Stimulated activated CD4-positive, alpha-beta T cell treated with anti-CD3 and anti-CD28 coated beads, TNF-alpha, amount 100 ng/mL, for 24 hours (primary cell): Measurements from ENCODE around the gene PLPPR1.

Experiments used
- DNase-seq, 3 experiments: peaks; one replicate each; pipeline ENCODE4 v3.0.0-alpha.2; 2020; ENCODE audit warnings: low read depth in 3 of 3

PLPPR1 gene

GRCh38 chr9:101047848-101048397, 19.4 kb downstream of the PLPPR1 start:
- no peak for DNase-seq

GRCh38 chr9:101050650-101051049, 22.1 kb downstream of the PLPPR1 start:
- DNase-seq: no peak

DNA sequence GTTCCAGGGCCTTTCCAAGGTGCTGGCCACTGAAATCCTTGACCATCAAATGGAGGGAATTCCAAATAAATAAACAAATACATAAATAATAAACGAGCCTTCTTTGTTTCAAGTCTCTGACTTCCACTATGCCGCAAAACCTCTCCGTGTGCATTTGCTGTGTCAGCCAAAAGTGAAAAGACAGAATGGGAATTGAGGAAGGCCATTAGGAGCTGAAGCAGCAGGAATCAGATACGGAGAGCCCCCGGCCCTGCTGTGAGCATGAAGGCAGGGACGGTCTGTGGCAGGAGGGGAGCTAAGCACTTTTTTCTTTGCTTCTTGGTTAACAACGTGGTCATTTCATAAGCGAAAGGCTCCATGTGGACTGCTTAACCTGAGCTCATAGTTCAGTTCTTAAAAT, 26.1 kb downstream of the PLPPR1 start:
- DNase-seq: no peak

- no peak for DNase-seq
Observed at GRCh38 chr9:101055516-101055915, 27.0 kb downstream of the PLPPR1 start.

DNA sequence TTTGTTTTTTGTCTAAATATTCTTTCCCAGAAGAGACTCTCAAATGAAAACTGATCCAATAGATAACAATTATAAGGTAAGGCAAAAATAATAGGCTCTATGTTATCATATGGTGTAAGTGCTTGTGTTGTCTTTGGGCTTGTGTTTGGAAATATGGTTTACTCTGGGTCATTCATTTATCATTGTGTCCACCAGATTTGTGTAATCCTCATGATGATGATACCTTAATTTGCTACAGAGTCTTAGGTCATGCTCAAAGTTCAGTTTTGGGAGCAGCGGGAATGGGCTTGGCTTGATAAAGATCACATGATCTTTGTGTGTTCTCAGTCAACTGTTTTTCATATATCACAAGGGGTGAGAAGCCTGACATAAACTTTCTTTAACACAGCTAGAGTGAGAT, 34.2 kb downstream of the PLPPR1 start:
- DNase-seq: no peak

DNA sequence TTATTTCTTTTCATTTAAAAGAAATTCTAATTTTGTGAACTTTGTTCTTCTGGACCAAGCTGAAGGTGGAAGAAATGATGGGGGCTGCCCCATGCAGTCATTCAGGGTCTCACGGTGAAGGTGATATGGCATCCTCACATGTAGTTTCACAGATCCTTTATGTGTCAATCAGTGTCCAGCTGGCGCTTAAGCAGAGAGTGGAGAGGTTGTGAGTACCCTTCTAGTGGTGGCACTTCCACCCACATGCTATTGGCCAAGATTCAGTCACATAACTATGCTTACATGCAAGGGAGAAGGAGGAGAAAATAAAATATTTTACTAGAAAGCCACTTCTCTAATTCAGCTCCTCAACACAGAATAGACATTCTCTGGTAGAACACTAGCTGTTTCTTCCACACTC, 34.7 kb downstream of the PLPPR1 start:
- DNase-seq: no peak

- no peak for DNase-seq
Observed at GRCh38 chr9:101064206-101064605, 35.7 kb downstream of the PLPPR1 start.

GRCh38 chr9:101065930-101066329, 37.4 kb downstream of the PLPPR1 start:
- no peak for DNase-seq

DNA sequence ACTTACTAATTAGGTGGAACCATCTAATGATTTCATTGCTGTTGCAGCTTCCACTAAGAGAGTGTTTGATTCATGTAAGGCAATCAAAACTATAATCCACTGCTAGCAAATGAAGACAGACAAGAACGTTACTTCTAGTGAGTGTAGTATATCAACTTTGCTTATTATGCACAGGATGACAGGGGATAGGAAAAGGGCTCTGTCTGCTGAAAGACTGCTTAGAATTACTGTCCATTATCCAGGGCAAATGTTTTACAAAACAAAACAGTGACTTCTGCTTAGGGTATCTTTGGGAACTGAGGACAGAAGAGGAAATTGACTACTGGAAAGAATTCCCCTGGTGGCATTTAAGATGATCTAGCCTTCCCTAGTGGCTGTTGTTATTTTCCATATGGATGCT, 40.2 kb downstream of the PLPPR1 start:
- no peak for DNase-seq

GRCh38 chr9:101072259-101072658, 43.7 kb downstream of the PLPPR1 start:
- no peak for DNase-seq

GRCh38 chr9:101073122-101073521, 44.6 kb downstream of the PLPPR1 start:
- no peak for DNase-seq

GRCh38 chr9:101081641-101082040, 53.1 kb downstream of the PLPPR1 start:
- no peak for DNase-seq

GRCh38 chr9:101083448-101084202, 55.1 kb downstream of the PLPPR1 start:
- no peak for DNase-seq

- DNase-seq: no peak
Observed at GRCh38 chr9:101087426-101087825, 58.9 kb downstream of the PLPPR1 start.

- no peak for DNase-seq
Observed at GRCh38 chr9:101092922-101093321, 64.4 kb downstream of the PLPPR1 start.

- DNase-seq: no peak
Observed at GRCh38 chr9:101093620-101094019, 65.1 kb downstream of the PLPPR1 start.

GRCh38 chr9:101094686-101095085, 66.2 kb downstream of the PLPPR1 start:
- no peak for DNase-seq

GRCh38 chr9:101097210-101097609, 68.7 kb downstream of the PLPPR1 start:
- DNase-seq: no peak

- no peak for DNase-seq
Observed at GRCh38 chr9:101098392-101098791, 69.9 kb downstream of the PLPPR1 start.

- DNase-seq: no peak
Observed at GRCh38 chr9:101114317-101114716, 85.8 kb downstream of the PLPPR1 start.

DNA sequence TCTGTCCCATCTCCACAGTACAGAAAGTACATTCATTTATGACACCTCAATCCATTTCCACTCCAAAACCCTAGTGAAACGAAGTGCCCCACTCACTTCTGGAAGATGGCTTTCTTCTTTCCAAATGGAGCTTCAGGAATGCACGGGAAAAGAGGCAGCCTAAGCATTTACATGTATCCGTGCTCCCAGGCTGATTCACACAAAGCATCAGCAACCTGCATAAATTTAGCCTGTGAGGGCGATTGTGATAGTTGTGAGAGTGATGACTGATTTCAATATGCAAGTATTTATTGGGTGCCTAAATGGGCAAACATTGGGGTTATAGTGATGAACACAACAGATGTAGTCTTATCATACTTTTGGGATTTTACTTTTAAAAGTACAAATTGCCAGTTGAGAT, 86.6 kb downstream of the PLPPR1 start:
- DNase-seq: no peak

GRCh38 chr9:101117161-101117560, 88.6 kb downstream of the PLPPR1 start:
- no peak for DNase-seq

GRCh38 chr9:101119206-101119819, 90.8 kb downstream of the PLPPR1 start:
- peak in 1 of 3 experiments; percentile 7 for DNase-seq
